ENCODE results near the gene SLC2A1. TPM values are rescaled to one million over a fixed set of nuclear protein-coding genes. Genes with fewer than 3 reads are reported as not detected.

The SLC2A1 gene
- total and polyA plus RNA-seq, 2 of the 13 experiments (the other 11 are each of a cell fraction or from before 2014, with no cell fraction given): 125 to 423 TPM

GRCh38 chr1:42931108-42931539, 27.5 kb downstream of the SLC2A1 start (continued):
- no peak for TF ChIP-seq HINFP (CRISPR knock-in tag; IDR thresholded peaks at IDR 0.05; ENCODE audit: low read depth)
- TF ChIP-seq ZNF570 (CRISPR knock-in tag; IDR thresholded peaks at IDR 0.05; ENCODE audit: borderline replicate concordance): no peak
- TF ChIP-seq SP2 (CRISPR knock-in tag; IDR thresholded peaks at IDR 0.05): no peak
- no peak for TF ChIP-seq TP53 (CRISPR knock-in tag; conservative IDR thresholded peaks at IDR 0.05)
- no peak for TF ChIP-seq NCOA5 (CRISPR knock-in tag; IDR thresholded peaks at IDR 0.05)
- TF ChIP-seq, protein P1, sequence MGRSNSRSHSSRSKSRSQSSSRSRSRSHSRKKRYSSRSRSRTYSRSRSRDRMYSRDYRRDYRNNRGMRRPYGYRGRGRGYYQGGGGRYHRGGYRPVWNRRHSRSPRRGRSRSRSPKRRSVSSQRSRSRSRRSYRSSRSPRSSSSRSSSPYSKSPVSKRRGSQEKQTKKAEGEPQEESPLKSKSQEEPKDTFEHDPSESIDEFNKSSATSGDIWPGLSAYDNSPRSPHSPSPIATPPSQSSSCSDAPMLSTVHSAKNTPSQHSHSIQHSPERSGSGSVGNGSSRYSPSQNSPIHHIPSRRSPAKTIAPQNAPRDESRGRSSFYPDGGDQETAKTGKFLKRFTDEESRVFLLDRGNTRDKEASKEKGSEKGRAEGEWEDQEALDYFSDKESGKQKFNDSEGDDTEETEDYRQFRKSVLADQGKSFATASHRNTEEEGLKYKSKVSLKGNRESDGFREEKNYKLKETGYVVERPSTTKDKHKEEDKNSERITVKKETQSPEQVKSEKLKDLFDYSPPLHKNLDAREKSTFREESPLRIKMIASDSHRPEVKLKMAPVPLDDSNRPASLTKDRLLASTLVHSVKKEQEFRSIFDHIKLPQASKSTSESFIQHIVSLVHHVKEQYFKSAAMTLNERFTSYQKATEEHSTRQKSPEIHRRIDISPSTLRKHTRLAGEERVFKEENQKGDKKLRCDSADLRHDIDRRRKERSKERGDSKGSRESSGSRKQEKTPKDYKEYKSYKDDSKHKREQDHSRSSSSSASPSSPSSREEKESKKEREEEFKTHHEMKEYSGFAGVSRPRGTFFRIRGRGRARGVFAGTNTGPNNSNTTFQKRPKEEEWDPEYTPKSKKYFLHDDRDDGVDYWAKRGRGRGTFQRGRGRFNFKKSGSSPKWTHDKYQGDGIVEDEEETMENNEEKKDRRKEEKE (IDR thresholded peaks at IDR 0.05): no peak
- TF ChIP-seq LRRFIP1 (CRISPR knock-in tag; conservative IDR thresholded peaks at IDR 0.05): no peak
- no peak for TF ChIP-seq TEAD3 (CRISPR knock-in tag; optimal IDR thresholded peaks at IDR 0.05; ENCODE audit: borderline replicate concordance)
- TF ChIP-seq ZFP36L2 (CRISPR knock-in tag; IDR thresholded peaks at IDR 0.05): no peak
- TF ChIP-seq ZHX2 (IDR thresholded peaks at IDR 0.05; ENCODE audit: low read depth): no peak
- TF ChIP-seq ZHX2 (CRISPR knock-in tag; IDR thresholded peaks at IDR 0.05; ENCODE audit: borderline replicate concordance): no peak
- TF ChIP-seq ZNF75D (CRISPR knock-in tag; IDR thresholded peaks at IDR 0.05; ENCODE audit: borderline replicate concordance): no peak
- no peak for TF ChIP-seq SP5 (CRISPR knock-in tag; IDR thresholded peaks at IDR 0.05; ENCODE audit: borderline replicate concordance, low read depth)
- no peak for TF ChIP-seq ONECUT2 (CRISPR knock-in tag; IDR thresholded peaks at IDR 0.05)
- TF ChIP-seq, protein P2, sequence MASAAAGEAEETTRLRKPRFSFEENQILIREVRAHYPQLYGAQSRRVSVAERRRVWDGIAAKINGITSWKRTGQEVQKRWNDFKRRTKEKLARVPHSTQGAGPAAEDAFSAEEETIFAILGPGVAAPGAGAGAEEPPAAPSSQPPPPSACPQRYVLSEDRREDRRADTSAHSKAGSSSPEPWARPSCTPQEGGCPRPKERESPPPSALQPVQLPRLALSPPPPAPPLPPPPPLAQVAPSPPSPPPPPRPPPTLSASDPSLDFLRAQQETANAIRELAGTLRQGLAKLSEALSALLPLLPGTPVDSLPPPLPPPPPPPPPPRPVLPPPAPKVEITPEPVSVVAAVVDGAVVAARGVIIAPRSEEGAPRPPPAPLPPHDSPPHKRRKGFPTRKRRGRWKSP (CRISPR knock-in tag; IDR thresholded peaks at IDR 0.05): no peak
